IMR-90 (cell line): Measurements from ENCODE around the gene ZDHHC3.

Experiments
- BHLHE40 ChIP-seq: fragments of 150-350 bp; IDR thresholded peaks from 2 replicates; pipeline ENCODE4 v1.6.1; 2016; ENCODE audit warnings: mild to moderate bottlenecking, low read depth, low read length
- CEBPB ChIP-seq: IDR thresholded peaks from 2 replicates; pipeline ENCODE4 v1.6.1; 2012; ENCODE audit warnings: low read depth, low read length, improper control_type of control experiment
- CTCF ChIP-seq: conservative IDR thresholded peaks from 2 replicates; pipeline ENCODE4 v1.5.1; 2012; ENCODE audit warnings: mild to moderate bottlenecking, low read depth, low read length, improper control_type of control experiment
- ELK1 ChIP-seq: fragments of 150-350 bp; IDR thresholded peaks from 2 replicates; pipeline ENCODE4 v1.6.1; 2016; ENCODE audit warnings: low read depth, mild to moderate bottlenecking, low read length, moderate library complexity, borderline replicate concordance
- POLR2A ChIP-seq: IDR thresholded peaks from 2 replicates; pipeline ENCODE4 v1.6.1; 2012; ENCODE audit warnings: mild to moderate bottlenecking, low read depth, low read length

GRCh38 chr3:44885618-44886017 lies 90.4 kb downstream of the ZDHHC3 start:
- TF ChIP-seq CTCF (no peak), POLR2A (no peak), BHLHE40 (peak; percentile 51; the same call in 1 of the 2 replicates), CEBPB (peak; percentile 40), ELK1 (no peak)
